PC-3 (cell line): Measurements from ENCODE around the gene TRIM27. TPM values are rescaled to one million over a fixed set of nuclear protein-coding genes. Genes with fewer than 3 reads are reported as not detected.
A peak's percentile ranks its signal among the peaks of the same experiment; 100 is the strongest.
"Not testable (repeated sequence)": the region's sequence is repeated elsewhere in the genome, so short reads cannot be mapped to it uniquely, and the experiment has no call there.

ENCODE experiments used
- ATAC-seq: fragments of 200-7000 bp; cut with Tn5 transposase; 2 replicates; pipeline ENCODE4 v1.9.1; 2020; ENCODE audit warnings: mild to moderate bottlenecking, moderate library complexity
- Bru-seq: library from RNA; stranded (reverse); fragments of 400-500 nt; gene quantifications from one replicate; lab custom pipeline; 2021; lab: Mats Ljungman, UMichigan
- BruChase-seq, 2 experiments: library from RNA; stranded (reverse); fragments of 400-500 nt; gene quantifications; one replicate each; lab custom pipeline; 2021; lab: Mats Ljungman, UMichigan
- BruUV-seq: library from RNA; stranded (reverse); fragments of 400-500 nt; replicated peaks from 2 replicates; lab custom pipeline; 2021; lab: Mats Ljungman, UMichigan
- CTCF ChIA-PET: fragments of 300-600 bp; sonication (Branson Sonifier 250); formaldehyde crosslinking; loops from one replicate; lab custom pipeline; 2022; ENCODE audit warnings: antibody characterized with exemption; lab: Charles Lee
- POLR2A ChIA-PET: fragments of 300-600 bp; sonication (Branson Sonifier 250); formaldehyde crosslinking; loops from one replicate; lab custom pipeline; 2022; ENCODE audit warnings: antibody characterized with exemption; ENCODE audit not compliant: unreplicated experiment; lab: Charles Lee
- DNase-seq: peaks from one replicate; pipeline ENCODE4 v3.0.0-alpha.2; 2015
- H2AFZ ChIP-seq: fragments of 300-600 bp; sonication (generic); 2 replicates; pipeline ENCODE4 v1.6.0; 2016; ENCODE audit warnings: antibody characterized with exemption, low read length
- H3F3A ChIP-seq: fragments of 300-600 bp; sonication (generic); one replicate; pipeline ENCODE4 v1.6.0; 2017; ENCODE audit warnings: antibody characterized with exemption, low read length, control low read depth, mild to moderate bottlenecking; ENCODE audit not compliant: unreplicated experiment
- H3K27ac ChIP-seq: fragments of 300-600 bp; sonication (generic); 2 replicates; pipeline ENCODE4 v1.5.1; 2016; ENCODE audit warnings: mild to moderate bottlenecking, low read length
- H3K27me3 ChIP-seq: fragments of 300-600 bp; sonication (generic); 2 replicates; pipeline ENCODE4 v1.6.1; 2016; ENCODE audit warnings: low read length, mixed read lengths
- H3K36me3 ChIP-seq: fragments of 300-600 bp; sonication (generic); 2 replicates; pipeline ENCODE4 v1.6.1; 2016; ENCODE audit warnings: low read depth, mixed run types, low read length, mixed read lengths
- H3K4me1 ChIP-seq: fragments of 300-600 bp; sonication (generic); 2 replicates; pipeline ENCODE4 v1.5.1; 2016; ENCODE audit warnings: low read length; ENCODE audit not compliant: insufficient read depth
- H3K4me2 ChIP-seq: fragments of 300-600 bp; sonication (generic); 2 replicates; pipeline ENCODE4 v1.6.0; 2016; ENCODE audit warnings: low read length
- H3K4me3 ChIP-seq: fragments of 300-600 bp; sonication (generic); 2 replicates; pipeline ENCODE4 v1.5.1; 2016; ENCODE audit warnings: mild to moderate bottlenecking, low read length, mixed read lengths
- H3K79me2 ChIP-seq: fragments of 300-600 bp; sonication (generic); 2 replicates; pipeline ENCODE4 v1.6.1; 2017; ENCODE audit warnings: low read length, mixed read lengths
- H3K9ac ChIP-seq: fragments of 300-600 bp; sonication (generic); 2 replicates; pipeline ENCODE4 v1.6.0; 2016; ENCODE audit warnings: mild to moderate bottlenecking, low read length
- H3K9me2 ChIP-seq: fragments of 300-600 bp; sonication (generic); replicated peaks from 2 replicates; pipeline ENCODE4 v1.6.1; 2016; ENCODE audit warnings: mixed run types, low read length, mixed read lengths
- H3K9me3 ChIP-seq: fragments of 300-600 bp; sonication (generic); 2 replicates; pipeline ENCODE4 v1.6.1; 2016; ENCODE audit warnings: low read length, mixed read lengths
- H4K20me1 ChIP-seq: fragments of 300-600 bp; sonication (generic); 2 replicates; pipeline ENCODE4 v1.6.1; 2016; ENCODE audit warnings: low read length, mixed read lengths
- CTCF ChIP-seq: fragments of 300-600 bp; sonication (generic); conservative IDR thresholded peaks from 2 replicates; pipeline ENCODE4 v1.5.1; 2017; ENCODE audit warnings: antibody characterized with exemption, low read depth, mild to moderate bottlenecking, low read length
- EZH2 ChIP-seq: fragments of 300-600 bp; sonication (generic); IDR thresholded peaks from one replicate; pipeline ENCODE4 v1.6.1; 2017; ENCODE audit warnings: antibody characterized with exemption, mild to moderate bottlenecking, low read length; ENCODE audit not compliant: unreplicated experiment
- EZH2phosphoT487 ChIP-seq: fragments of 300-600 bp; sonication (generic); IDR thresholded peaks from 2 replicates; pipeline ENCODE4 v1.6.1; 2018; ENCODE audit warnings: mild to moderate bottlenecking, antibody characterized with exemption, low read length, borderline replicate concordance
- intact Hi-C: fragments of 100-400 bp; cut with micrococcal nuclease; formaldehyde crosslinking; loops from 2 replicates; pipeline ENCODE4 v1.9.0; 2023
- long read RNA-seq: library from polyadenylated mRNA; unstranded; transcript quantifications from one replicate; pipeline ENCODE4 v2.0.0, GENCODE V29; 2021; ENCODE audit not compliant: unreplicated experiment
- total RNA-seq: library from RNA; depleted of rRNA; stranded (reverse); fragments of >200 nt; gene quantifications from 2 replicates; pipeline ENCODE4 v1.2.3, GENCODE V29; 2014; rRNA removed

The TRIM27 gene
- 85.8 and 92.5 TPM in 2 replicates for total RNA-seq
- Bru-seq, nascent RNA = percentile 94 among the genes with signal in this experiment
- BruChase-seq, experiment 1, labeled RNA remaining after a 6-hour chase = percentile 91 among the genes with signal in this experiment
- BruChase-seq, experiment 2, labeled RNA remaining after a 2-hour chase = percentile 96 among the genes with signal in this experiment
- long read RNA-seq, full-length matches to known transcripts = 191 of 233 reads
- long read RNA-seq, partial matches to known transcripts = 13 of 233 reads
- long read RNA-seq, other reads (novel, unspliced or antisense) = 29 of 233 reads

- BruUV-seq = no TSS peak
- Histone ChIP-seq H3K27ac (peak within 1 kb of the TSS; percentile 82), H3K9me2 (no peaks in the 10 kb centered on the region)
These were observed at the start of gene TRIM27 for GRCh38 chr6:28923318-28924102. Gene TRIM27, minus strand, starts transcription at chr6:28923985. Its CDS starts 353 bp downstream, at chr6:28923632.

GRCh38 chr6:28970056-28970455 lies 46.3 kb upstream of the TRIM27 start:
- H3K9me3 ChIP-seq, H3K27me3 ChIP-seq, DNase-seq, H3K9me2 ChIP-seq, H3K79me2 ChIP-seq, POLR2A ChIA-PET, H3K36me3 ChIP-seq, H3K4me2 ChIP-seq, H3K27ac ChIP-seq, ATAC-seq, intact Hi-C loops, H3K4me3 ChIP-seq, H2AFZ ChIP-seq, H4K20me1 ChIP-seq, H3F3A ChIP-seq, CTCF ChIA-PET, BruUV-seq, H3K9ac ChIP-seq, H3K4me1 ChIP-seq: not testable (repeated sequence)

More at GRCh38 chr6:28923318-28924102, at the start of gene TRIM27:
- CTCF ChIA-PET = interaction anchor here (0.9 kb wide), 1 partner anchor 93 kb away, joined by 3 read pairs; no protein-coding TSS in a partner anchor
- H3K4me2 ChIP-seq = peak within 1 kb of the TSS; percentile 91
- H3K9ac ChIP-seq = peak within 1 kb of the TSS; percentile 99
- peak within 1 kb of the TSS; percentile 86 for H3K4me3 ChIP-seq
- POLR2A ChIA-PET = interaction anchor here (0.5 to 1.0 kb wide), 5 partner anchors 24 to 1746 kb away, joined by 3 to 40 read pairs (median 5); no protein-coding TSS in a partner anchor
- peaks cover 29% of the 10 kb centered on the region for H3K36me3 ChIP-seq
- TF ChIP-seq EZH2phosphoT487 (no peak), EZH2 (no peak), CTCF (no peak)
- DNase-seq (peak; percentile 95), ATAC-seq (peak; percentile 72)
- H4K20me1 ChIP-seq = peaks cover 28% of the 10 kb centered on the region
- H2AFZ ChIP-seq = peak within 1 kb of the TSS; percentile 66; the same call in 1 of the 2 replicates
- H3K79me2 ChIP-seq = peaks cover 48% of the 10 kb centered on the region
- H3F3A ChIP-seq = peaks cover 4% of the 10 kb centered on the region
- H3K27me3 ChIP-seq = no peaks in the 10 kb centered on the region
- intact Hi-C loops = no loop called here
- H3K4me1 ChIP-seq = peaks cover 23% of the 10 kb centered on the region
- H3K9me3 ChIP-seq = no peaks in the 10 kb centered on the region

- CTCF ChIA-PET = no interaction called here
- no peak overlapping the region for H3K4me2 ChIP-seq
- TF ChIP-seq EZH2 (no peak), CTCF (no peak), EZH2phosphoT487 (no peak)
- H3K9ac ChIP-seq = no peak overlapping the region
- H3K4me1 ChIP-seq = no peaks in the 10 kb centered on the region
- ATAC-seq (no peak), DNase-seq (no peak)
- intact Hi-C loops = no loop called here
- H3K9me3 ChIP-seq = 0 out of 2 replicates have a peak, but pooled peaks cover 6% of the 10 kb centered on the region
- POLR2A ChIA-PET = no interaction called here
- H3K27ac ChIP-seq = no peak overlapping the region
- H2AFZ ChIP-seq = no peak overlapping the region
- H3K79me2 ChIP-seq = no peaks in the 10 kb centered on the region
- H4K20me1 ChIP-seq = no peaks in the 10 kb centered on the region
- H3K27me3 ChIP-seq = no peaks in the 10 kb centered on the region
- H3K36me3 ChIP-seq = no peaks in the 10 kb centered on the region
- H3F3A ChIP-seq = no peaks in the 10 kb centered on the region
- H3K4me3 ChIP-seq = no peak overlapping the region
- no peaks in the 10 kb centered on the region for H3K9me2 ChIP-seq
- BruUV-seq = no TSS peak
These were observed 45.3 kb upstream of the TRIM27 start for GRCh38 chr6:28969129-28969528.
